Measurements from ENCODE around the gene VSIR.

The VSIR gene

GRCh38 chr10:71763352-71764127, 9.8 kb downstream of the VSIR start:
- no peak for DNase-seq (ENCODE audit: low read depth in 2 of 2)

- no peak for DNase-seq (ENCODE audit: low read depth in 2 of 2)
These were observed 11.0 kb downstream of the VSIR start for GRCh38 chr10:71762324-71762723.

- DNase-seq (ENCODE audit: low read depth in 2 of 2) = no peak
These were observed 11.7 kb downstream of the VSIR start for GRCh38 chr10:71761541-71762113.

- DNase-seq (ENCODE audit: low read depth in 2 of 2) = no peak
These were observed 12.2 kb downstream of the VSIR start for GRCh38 chr10:71761105-71761511.

- no peak for DNase-seq (ENCODE audit: low read depth in 2 of 2)
These were observed 15.9 kb downstream of the VSIR start for GRCh38 chr10:71757399-71757922.

GRCh38 chr10:71756311-71757191, 16.8 kb downstream of the VSIR start:
- no peak for DNase-seq (ENCODE audit: low read depth in 2 of 2)

GRCh38 chr10:71755179-71755879, 18.0 kb downstream of the VSIR start:
- no peak for DNase-seq (ENCODE audit: low read depth in 2 of 2)

- no peak for DNase-seq (ENCODE audit: low read depth in 2 of 2)
These were observed 18.8 kb downstream of the VSIR start for GRCh38 chr10:71754562-71754961.

- no peak for DNase-seq (ENCODE audit: low read depth in 2 of 2)
These were observed 19.3 kb downstream of the VSIR start for GRCh38 chr10:71753960-71754505.

GRCh38 chr10:71753091-71753959, 20.0 kb downstream of the VSIR start:
- no peak for DNase-seq (ENCODE audit: low read depth in 2 of 2)

- DNase-seq (ENCODE audit: low read depth in 2 of 2) = no peak
These were observed 20.8 kb downstream of the VSIR start for GRCh38 chr10:71752391-71753090.

- no peak for DNase-seq (ENCODE audit: low read depth in 2 of 2)
These were observed 21.6 kb downstream of the VSIR start for GRCh38 chr10:71751515-71752224.

- DNase-seq (ENCODE audit: low read depth in 2 of 2) = no peak
These were observed 22.3 kb downstream of the VSIR start for GRCh38 chr10:71750986-71751385.

GRCh38 chr10:71750124-71750841, 23.0 kb downstream of the VSIR start:
- DNase-seq (ENCODE audit: low read depth in 2 of 2) = no peak

- DNase-seq (ENCODE audit: low read depth in 2 of 2) = no peak
These were observed 23.9 kb downstream of the VSIR start for GRCh38 chr10:71749396-71749795.

- DNase-seq (ENCODE audit: low read depth in 2 of 2) = peak; percentile 65 to 69
These were observed 24.6 kb downstream of the VSIR start for GRCh38 chr10:71748671-71749191.

- DNase-seq (ENCODE audit: low read depth in 2 of 2) = no peak
These were observed 25.5 kb downstream of the VSIR start for GRCh38 chr10:71747551-71748523.

Data from stimulated activated CD4-positive, alpha-beta T cell treated with anti-CD3 and anti-CD28 coated beads, Interleukin-4, amount 100 ng/mL, for 48 hours (primary cell).